Stimulated activated CD8-positive, alpha-beta memory T cell treated with anti-CD3 and anti-CD28 coated beads, Interleukin-12 subunit alpha, Interleukin-12 subunit beta, amount 100 ng/mL, for 4 hours (primary cell): Measurements from ENCODE around the gene XKR7.

Experiments used
- DNase-seq: peaks from one replicate; pipeline ENCODE4 v3.0.0-alpha.2; 2020; ENCODE audit warnings: low read depth

XKR7 gene

DNA sequence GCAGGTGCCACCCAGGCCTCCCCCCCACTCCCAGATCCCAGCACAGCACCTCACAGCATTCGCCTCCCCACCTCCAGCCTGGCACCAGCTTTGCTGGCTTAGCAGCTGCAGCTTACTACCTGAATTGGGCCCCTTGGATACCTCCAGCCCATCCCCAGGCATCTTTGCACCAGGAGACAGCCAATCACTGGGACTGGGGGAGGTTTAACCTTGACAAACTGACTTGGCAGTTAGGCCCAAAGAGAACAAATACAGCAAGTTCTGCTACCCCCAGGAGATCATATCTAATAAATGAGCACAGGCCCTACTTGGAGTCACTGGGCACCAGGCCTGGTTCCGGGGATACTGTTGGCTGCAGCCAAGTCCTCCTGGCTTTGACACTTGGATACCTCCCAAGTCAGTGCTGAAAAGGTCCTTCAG is 24.9 kb upstream of the XKR7 start:
- no peak for DNase-seq

DNA sequence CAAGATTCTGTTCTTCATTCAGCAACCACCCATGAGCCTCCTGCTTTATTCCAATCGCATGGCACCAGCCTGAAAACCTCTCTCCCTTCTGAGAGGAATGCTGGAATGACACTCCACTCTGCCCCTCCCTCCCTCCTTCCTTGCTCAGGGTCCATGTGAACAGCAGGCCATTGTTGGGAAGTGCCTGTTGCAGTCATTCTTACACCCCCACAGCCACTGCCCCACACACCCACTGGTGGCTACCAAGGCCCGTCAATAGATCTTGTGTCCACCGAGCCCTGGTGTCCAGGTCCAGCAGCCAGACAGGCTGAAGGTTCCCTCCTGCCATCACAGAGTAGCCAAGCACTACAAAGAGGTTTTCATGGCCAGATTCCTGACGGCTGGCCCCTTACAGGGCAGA is 22.6 kb upstream of the XKR7 start:
- no peak for DNase-seq

DNA sequence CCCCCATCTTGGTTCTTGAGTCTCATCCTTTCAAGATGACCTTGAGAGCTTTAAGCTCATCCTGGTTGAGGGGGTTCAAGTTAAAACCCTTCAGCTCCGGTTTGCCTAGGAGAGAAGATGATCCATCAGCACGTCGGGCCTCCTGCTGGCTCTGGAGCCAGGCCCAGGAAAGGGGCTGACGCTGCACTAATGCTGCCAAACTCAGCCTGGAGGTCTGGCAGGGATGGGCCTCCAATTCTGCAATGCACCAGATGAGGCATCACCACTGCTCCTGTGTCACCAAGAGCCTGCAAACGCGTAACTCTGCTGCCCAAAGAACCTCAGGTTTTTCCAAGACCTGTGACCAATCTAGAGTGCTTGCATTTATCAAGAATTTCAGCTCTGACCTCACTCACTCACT is 22.2 kb upstream of the XKR7 start:
- no peak for DNase-seq

DNA sequence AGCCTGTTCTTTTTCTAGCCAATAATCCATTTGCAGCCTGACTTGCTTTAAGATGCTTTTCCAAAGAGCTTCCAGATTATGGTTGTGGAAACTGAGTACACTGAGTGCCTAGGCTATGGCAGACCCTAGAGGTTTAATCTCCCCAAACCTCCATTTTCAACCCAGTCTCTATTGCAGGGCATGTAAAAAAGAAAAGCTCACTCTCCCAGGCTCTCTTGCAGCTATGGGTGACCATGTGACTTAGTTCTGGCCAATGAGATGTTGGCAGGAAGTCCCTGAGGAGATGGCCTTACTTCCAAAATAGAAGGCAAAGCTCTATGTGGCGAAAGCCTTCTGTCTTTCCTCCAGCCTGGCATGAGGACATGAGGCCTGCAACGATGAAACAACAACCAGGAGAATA is 19.9 kb upstream of the XKR7 start:
- no peak for DNase-seq

DNA sequence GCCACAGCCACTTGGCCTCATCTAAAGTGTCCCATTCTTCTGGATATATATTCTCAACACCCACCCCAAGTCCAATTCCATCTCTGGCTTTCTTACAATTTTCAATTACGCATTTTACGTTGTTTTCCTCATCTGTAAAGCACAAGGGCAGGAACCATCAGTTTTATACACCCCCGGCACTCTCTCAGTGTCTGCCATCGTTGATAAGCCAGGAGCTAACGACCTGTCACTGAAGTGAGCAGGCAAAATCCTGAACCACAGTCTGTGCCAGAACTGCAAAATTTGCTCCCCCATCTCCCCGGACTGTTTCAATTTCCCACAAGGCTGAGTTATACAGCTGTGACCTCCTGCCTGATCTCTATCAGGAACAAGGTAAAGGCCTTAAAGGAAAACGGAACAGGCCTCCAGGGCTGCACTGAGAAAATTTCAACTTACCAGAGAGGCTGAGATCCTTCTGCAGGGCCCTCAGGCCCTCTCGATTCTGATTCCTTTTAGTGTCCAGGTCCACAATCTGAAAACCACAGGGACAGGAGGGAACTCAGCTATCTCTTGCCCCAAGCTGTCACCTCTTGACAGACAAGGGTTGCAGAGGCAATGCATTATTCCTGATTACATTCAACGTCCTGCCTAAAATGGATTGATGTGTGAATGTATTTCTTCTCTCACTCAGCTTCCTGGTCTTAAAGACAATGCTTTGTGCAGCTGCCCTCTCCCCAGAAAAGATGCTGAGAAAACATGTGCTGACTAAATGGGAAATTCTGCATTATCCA is 17.9 kb upstream of the XKR7 start:
- no peak for DNase-seq

DNA sequence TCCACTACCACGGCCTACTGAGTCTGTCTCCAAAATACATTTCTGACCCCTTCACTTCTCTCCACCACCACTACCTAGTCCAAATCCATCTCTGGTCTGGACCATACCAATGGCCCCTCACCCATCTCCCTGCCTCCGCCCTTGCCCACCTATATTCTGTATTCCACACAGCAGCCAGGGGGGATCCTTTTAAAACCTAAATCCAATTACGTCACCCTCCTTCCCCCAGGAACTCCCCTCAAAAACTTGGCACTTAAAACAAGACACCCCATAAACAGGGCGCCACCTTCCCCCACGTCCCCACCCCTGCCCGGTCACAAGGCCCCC is 16.8 kb upstream of the XKR7 start:
- DNase-seq = no peak

DNA sequence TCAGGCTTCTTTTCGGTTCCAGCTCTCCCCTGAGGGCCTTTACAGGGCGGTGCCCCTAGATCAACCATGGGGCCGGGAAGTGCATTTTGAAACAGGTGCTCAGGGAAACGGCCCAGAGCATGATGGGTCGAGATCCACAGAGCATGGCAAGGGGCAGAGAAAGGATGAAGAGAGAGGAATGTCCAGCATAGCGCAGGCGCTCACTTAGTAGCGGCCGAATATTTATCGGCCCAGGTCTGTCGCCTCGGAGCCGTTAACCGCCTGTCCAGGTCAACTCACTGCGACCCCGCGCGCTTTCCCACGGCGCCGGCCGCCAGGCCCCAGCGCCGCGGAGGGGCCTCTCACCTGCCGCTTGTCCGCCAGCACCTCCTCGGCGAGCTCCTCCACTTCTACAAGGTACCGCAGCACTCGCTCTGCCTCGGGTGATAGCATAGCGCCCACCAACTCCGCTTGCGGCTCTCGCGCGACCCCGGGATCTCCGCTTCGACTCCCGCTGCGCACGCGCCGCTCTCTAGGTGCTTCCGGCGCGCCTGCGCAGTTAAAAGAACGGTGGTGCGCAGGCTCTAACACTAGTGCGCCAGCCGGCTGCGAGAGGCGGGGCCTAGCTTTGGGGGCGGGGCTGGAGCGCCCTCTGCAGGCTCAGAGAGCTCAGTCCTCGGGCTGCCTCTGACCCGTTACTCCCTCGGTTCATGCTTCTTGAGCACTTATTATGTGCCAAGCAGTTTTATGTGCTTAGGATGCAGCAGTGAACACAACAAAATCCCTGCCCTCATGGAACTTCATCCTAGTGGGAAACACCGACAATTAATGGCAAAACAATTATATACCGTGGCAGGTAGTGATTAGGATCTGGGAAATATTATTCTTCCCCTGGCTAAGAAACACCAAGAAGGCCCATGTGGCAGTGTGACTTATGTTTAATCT is 16.2 kb upstream of the XKR7 start, which contains the start of gene PDRG1:
TSS of gene PDRG1 (minus strand) at position 517 of the 924 bp plus-strand sequence. CDS start at position 432, 85 bp downstream.
- DNase-seq = peak; percentile 95

DNA sequence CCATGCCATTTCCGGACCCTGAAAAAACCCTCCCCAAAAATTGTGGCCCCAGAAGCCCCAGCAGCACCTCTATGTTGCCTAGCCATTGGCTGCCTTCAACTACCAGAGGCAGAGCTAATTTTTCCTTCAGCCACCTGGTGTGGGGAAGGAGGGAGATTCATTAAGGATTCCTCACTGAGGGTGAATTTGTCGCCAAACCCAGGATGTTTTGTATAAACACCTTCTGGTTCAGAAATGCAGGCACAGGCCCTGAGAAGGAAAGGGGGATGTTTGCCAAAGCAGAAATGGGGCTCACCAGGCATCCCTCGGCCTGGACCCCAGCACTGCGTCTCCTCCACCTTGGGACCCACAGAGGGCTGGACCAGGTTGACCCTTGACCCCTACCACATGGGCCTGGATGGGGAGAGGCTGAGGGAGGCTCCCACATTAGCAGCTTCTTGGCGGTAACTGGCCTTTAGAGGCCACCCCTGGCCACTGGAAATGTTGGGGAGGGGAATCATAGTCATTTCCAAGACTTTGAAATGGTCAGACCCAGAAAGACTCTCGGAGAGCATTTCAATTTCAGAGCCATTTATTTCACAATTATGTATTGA is 14.3 kb upstream of the XKR7 start:
- DNase-seq = no peak

DNA sequence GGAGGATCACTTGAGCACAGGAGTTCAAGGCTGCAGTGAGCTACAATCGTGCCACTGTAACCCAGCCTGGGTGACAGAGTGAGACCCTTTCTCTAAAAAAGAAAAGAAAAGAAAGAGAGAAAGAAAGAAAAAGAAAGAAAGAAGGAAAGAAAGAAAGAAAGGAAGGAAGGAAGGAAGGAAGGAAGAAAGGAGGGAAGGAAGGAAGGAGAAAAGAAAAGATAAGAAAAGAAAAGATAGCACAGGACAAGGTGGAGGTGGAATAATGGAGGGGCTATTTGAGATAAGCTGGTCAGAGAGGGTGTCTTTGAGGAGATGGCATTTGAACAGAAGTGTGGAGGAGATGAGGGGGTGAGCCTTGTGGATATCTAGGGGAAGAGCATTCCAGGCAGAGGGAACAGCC is 13.5 kb upstream of the XKR7 start:
- DNase-seq = no peak

DNA sequence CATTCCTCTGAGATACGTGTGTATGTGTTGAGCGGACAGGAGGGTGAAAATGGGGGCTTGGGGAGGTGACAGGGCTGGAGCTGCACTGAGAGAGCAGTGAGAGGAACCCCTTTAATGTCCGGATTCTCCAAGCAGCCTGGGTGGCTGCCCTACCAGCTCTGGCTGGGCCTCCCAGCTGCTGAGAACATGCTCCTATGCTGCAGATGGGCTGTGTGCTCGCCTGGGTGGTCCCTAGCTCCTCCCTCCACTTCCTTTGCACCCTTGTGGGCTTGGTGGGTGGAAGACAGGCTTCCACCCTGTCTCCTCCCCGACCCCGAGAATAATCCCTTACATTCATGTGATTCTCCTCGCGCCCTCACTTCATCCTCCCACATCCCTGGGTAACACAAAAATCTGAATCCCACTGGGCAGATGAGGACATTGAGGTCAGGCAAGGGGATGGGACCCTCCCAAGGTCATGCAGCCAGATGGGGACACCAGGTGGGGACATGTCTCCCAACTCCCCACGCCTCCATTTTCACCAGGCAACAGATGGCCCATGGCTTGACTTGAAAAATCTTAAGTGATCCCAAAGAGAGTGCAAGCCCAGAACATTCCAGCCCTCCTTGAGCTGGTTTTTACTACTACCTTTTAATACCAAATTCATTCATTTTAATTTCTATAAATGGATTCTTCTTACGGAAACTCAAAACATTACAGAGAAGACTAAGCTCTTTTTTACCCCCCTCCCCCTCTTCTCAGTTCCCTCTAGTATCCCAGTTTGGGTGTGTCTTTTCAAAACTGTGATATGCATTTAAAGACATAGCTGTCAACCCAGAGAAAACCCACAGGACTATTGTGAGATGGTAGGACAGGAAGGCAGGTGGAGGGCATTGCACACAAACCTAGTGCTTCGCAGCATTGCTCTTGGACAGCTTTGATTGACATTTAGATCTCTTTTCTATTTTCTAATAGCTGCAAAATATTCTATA is 11.1 kb upstream of the XKR7 start:
- no peak for DNase-seq

DNA sequence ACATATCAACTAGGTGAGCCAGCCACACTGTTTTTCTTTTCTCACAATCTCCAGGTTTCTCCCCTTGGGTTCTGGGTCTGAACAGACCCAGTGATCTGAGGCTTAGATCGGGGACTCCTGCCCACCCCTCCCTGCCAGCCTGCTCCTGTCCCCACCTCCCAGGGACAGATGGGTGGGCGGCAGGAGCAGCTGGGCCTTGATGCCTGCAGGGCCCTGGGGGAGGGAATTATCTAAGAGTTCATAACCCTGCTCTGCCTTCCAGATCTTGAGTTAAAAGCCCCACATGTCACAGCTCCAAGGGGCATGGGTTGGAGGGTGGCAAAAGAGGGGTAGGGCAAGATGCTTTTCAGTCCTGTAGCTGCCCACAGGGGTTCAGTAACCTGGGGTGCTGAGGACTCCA is 5.2 kb upstream of the XKR7 start:
- no peak for DNase-seq

DNA sequence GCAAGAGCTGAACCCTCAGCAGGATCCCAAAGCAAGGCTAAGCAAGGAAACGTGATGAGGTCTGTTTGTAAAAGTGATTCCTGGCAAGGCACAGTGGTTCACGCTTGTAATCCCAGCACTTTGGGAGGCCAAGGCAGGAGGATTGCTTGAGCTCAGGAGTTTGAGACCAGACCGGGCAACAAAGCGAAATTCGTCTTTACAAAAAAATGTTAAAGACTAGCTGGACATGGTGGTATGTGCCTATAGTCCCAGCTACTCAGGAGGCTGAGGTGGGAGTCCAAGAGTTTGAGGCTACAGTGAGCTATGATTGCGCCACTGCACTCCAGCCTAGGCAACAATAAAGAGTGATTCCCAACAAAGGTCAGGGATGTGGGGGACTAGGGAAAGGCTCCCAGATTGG is 4.1 kb upstream of the XKR7 start:
- no peak for DNase-seq

DNA sequence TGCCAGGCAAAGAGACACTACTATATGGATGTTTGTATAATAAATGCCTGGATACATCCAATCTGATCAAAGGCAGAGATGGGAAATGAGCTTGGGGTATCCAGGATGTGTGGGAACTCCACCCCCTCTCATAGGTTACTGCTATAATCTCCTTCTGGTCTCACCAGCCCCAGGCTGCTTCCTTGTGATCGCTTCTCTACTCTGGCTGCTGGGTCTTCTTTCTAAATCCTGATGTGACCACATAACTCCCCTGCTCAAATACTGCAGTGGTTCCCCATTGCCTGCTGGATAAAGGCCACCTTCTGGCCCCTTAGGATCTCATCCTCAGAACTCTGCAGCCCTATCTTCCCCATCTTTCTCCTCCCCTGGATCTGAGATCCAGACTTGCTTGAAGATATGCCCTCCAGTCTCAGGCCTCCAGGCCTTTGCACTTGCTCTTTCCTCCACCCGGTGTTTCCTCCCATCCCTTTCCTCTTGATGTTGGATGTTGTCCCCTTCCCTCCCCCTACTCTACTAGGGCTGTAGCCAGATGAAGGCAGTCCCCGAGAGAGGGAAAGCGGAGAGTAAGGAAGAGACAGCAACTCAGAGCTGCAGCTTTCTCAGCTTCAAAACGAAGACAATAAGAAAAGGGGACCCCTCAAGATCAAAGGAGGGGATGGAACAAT is 828 bp upstream of the XKR7 start:
- DNase-seq = no peak

DNA sequence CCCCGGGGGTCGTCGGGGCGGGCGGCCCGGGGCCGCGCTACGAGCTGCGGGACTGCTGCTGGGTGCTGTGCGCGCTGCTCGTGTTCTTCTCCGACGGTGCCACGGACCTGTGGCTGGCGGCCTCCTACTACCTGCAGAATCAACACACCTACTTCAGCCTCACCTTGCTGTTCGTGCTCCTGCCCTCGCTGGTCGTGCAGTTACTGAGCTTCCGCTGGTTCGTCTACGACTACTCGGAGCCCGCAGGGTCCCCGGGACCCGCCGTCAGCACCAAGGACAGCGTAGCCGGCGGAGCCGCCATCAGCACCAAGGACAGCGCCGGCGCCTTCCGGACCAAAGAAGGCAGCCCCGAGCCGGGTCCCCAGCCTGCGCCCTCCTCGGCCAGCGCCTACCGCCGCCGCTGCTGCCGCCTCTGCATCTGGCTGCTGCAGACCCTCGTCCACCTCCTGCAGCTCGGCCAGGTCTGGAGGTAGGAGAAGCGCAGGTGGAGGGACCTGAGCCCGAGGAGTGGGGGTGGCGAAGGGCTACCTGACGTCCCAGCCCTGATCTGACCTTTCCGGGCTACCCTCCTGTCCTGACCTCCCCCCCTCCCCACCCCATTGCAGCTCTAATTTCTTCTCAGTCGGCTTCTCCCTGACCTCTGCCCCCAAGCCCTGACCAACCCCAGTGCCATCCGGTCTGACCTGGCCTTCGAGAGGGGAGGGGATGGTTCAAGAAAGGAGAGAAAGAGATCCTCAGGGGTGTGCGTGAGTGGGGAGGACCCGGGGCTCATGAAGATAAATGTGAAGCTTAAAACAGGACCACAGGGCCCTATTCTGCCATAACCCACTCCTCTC is 558 bp downstream of the XKR7 start:
- peak; percentile 50 for DNase-seq

DNA sequence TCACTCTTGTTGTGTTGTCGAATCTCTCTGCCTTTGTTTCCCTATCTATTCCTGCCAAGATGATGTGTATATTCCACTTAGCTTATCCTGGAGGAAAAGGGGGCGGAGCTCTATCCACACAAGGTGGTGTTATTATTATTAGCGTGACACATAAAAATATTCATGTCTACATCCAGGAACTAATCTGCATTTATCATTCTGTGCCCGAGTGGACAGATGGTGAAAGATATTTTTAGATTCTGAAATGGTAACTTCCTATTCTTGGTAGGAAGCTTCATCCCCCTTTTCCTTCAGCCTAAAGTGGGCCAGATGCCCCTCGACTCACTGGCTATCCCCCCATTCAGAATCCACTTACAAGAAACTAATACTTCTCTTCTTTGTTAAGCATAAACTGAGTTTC is 2.0 kb downstream of the XKR7 start:
- no peak for DNase-seq

DNA sequence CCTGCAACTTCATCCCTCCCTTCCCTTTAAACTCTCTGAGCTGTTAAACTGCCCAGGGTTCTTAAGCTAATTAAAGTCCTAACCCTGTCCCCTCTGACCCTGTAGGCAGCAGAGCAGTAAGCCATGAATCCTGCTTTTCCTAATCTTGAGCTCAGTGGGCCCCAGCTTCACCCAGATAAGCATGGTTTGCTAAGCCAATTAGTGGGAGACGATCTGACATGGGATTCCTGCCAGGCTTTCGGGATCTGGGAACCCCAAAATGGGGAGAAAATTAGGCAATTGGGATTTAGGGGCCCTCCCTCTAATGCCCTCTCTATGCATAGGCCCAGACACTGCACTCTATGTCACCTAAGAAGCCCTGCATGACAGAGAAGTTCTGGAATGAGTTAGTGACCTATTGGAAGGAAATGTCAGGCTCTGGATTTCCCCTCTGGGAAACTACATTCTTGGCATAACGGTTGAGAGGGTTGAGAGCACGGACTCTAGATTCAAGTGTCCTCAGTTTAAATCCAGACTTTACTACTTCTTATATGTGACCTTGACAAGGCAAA is 4.6 kb downstream of the XKR7 start:
- DNase-seq = no peak

DNA sequence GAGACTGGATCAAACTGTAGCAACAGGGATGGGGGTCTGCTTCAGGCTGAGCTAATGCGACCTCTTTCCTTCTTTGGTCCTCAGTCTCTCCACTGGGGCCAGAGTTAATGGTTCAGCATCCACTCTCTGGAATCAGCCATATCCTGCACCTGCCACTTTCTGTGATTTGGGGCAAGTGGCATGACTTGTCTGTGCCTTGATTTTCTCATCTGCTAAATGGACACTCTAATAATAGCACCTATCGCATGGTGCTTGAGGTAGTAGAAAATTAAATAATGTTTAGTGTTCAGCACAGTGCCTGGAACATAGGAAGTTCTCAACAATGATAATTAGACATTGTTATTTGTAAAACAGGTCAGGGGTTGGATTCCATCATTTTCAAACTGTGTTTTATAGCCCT is 6.3 kb downstream of the XKR7 start:
- DNase-seq = no peak

DNA sequence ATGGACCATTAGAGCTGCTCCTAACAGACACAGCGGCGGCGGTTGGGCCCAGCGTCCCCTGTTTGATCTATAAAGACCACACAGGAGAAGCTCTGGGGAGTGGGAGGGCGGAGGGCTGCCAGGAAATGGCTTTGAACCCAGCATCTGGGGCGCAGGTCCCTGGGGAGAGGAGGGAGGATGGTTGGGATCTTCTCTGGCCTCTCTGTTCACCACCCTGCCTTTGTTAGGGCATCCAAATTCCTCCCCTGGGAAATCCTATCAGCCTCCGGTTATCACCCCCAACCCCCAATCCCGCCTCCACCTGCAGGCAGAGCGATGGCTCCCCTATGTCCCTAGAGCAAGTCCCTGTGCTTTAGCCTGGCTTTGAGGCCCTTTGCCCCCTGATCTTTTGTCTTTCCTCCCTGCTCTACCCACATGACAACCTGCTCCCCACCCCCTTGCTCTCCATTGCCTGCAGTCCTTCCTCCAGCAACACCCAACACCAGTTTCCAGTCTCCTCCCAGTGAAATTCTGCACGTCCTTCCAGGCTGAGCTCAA is 7.1 kb downstream of the XKR7 start:
- no peak for DNase-seq

DNA sequence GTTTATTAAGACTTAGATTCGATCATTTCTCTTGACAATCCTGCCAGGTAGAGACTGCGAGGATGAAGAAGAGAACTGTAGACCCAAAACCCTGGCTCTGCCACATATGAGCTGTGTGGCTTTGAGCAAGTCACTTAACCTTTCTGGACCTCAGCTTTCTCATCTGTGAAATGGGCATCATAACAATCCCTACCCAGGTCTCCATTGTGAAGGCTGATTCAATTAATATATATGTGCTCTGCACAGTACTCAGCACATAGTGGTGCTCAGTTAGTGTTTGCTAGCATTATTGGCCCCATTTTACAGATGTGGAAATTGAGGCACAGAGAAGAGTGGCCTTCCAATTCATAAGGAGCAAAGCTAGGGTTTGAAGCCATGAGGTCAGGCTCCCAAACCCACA is 7.9 kb downstream of the XKR7 start:
- no peak for DNase-seq

DNA sequence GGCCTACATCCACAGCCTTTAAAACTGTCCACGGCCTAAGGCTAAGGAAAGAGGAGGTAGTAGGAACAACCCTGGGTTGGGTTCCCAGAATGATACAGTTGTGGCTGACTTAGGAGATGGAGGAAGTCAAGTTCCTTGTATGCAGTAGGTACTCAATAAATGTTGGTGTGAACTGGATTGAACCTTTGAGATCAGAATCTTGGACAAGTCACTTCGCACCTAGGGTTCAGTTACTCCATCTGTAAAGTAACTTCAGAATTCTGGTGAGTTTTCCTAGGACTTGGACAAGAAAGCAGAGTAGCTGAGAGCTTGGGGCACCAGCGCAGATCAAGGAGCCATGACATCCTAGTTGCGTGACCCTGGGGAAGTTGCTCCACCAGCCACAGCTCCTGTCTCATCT is 9.1 kb downstream of the XKR7 start:
- DNase-seq = no peak
